ENCODE results near the gene MRTFB. TPM values are rescaled to one million over a fixed set of nuclear protein-coding genes. Genes with fewer than 3 reads are reported as not detected.
A peak's percentile ranks its signal among the peaks of the same experiment; 100 is the strongest.

The MRTFB gene
- total RNA-seq, 1 experiment from 2014 or later, result 12.7 TPM

- no peak for DNase-seq
- BruUV-seq (replicated peaks), result no TSS peak
- Histone ChIP-seq H3K27me3 (ENCODE audit: low read length) (no peaks in the 10 kb centered on the region), H3K9me2 (replicated peaks; ENCODE audit: low read length) (no peaks in the 10 kb centered on the region), H3K36me3 (ENCODE audit: low read depth, low read length) (no peaks in the 10 kb centered on the region), H3K9me3 (ENCODE audit: low read length) (no peaks in the 10 kb centered on the region), H3K4me3 (ENCODE audit: low read length) (no peak overlapping the region), H3K4me2 (ENCODE audit: low read length) (no peak overlapping the region), H3F3A (ENCODE audit: low read length, unreplicated experiment) (no peaks in the 10 kb centered on the region), H2AFZ (ENCODE audit: low read length) (no peak overlapping the region), H3K9ac (ENCODE audit: low read length) (no peak overlapping the region), H3K4me1 (ENCODE audit: insufficient read depth, low read length) (no peaks in the 10 kb centered on the region), H3K79me2 (ENCODE audit: low read length) (no peaks in the 10 kb centered on the region), H4K20me1 (ENCODE audit: low read length) (no peaks in the 10 kb centered on the region), H3K27ac (ENCODE audit: low read length) (no peak overlapping the region)
- TF ChIP-seq EZH2 (IDR thresholded peaks at IDR 0.05; ENCODE audit: low read length, unreplicated experiment) (no peak), EZH2phosphoT487 (IDR thresholded peaks at IDR 0.05; ENCODE audit: borderline replicate concordance, low read length) (no peak)
- TF ChIP-seq, protein P1, sequence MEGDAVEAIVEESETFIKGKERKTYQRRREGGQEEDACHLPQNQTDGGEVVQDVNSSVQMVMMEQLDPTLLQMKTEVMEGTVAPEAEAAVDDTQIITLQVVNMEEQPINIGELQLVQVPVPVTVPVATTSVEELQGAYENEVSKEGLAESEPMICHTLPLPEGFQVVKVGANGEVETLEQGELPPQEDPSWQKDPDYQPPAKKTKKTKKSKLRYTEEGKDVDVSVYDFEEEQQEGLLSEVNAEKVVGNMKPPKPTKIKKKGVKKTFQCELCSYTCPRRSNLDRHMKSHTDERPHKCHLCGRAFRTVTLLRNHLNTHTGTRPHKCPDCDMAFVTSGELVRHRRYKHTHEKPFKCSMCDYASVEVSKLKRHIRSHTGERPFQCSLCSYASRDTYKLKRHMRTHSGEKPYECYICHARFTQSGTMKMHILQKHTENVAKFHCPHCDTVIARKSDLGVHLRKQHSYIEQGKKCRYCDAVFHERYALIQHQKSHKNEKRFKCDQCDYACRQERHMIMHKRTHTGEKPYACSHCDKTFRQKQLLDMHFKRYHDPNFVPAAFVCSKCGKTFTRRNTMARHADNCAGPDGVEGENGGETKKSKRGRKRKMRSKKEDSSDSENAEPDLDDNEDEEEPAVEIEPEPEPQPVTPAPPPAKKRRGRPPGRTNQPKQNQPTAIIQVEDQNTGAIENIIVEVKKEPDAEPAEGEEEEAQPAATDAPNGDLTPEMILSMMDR (conservative IDR thresholded peaks at IDR 0.05; ENCODE audit: low read depth, low read length), result no peak
- intact Hi-C loops (cut with micrococcal nuclease), result no loop called here
- POLR2A ChIA-PET (ENCODE audit: unreplicated experiment), result no interaction called here
- ATAC-seq, result no peak
- CTCF ChIA-PET, result no interaction called here
Observed at GRCh38 chr16:14283786-14284185, 212.7 kb downstream of the MRTFB start.

GRCh38 chr16:14284371-14284770, 213.3 kb downstream of the MRTFB start:
- Histone ChIP-seq H3K4me3 (ENCODE audit: low read length) (peak overlapping the region; percentile 98; the same call in 1 of the 2 replicates), H3K9me2 (replicated peaks; ENCODE audit: low read length) (no peaks in the 10 kb centered on the region), H3K79me2 (ENCODE audit: low read length) (no peaks in the 10 kb centered on the region), H2AFZ (ENCODE audit: low read length) (no peak overlapping the region), H3K9me3 (ENCODE audit: low read length) (no peaks in the 10 kb centered on the region), H3K36me3 (ENCODE audit: low read depth, low read length) (no peaks in the 10 kb centered on the region), H3K4me1 (ENCODE audit: insufficient read depth, low read length) (no peaks in the 10 kb centered on the region), H3K9ac (ENCODE audit: low read length) (no peak overlapping the region), H3K4me2 (ENCODE audit: low read length) (peak overlapping the region; percentile 84), H3F3A (ENCODE audit: low read length, unreplicated experiment) (no peaks in the 10 kb centered on the region), H3K27me3 (ENCODE audit: low read length) (no peaks in the 10 kb centered on the region), H4K20me1 (ENCODE audit: low read length) (no peaks in the 10 kb centered on the region), H3K27ac (ENCODE audit: low read length) (no peak overlapping the region)
- ATAC-seq (no peak), DNase-seq (no peak)
- POLR2A ChIA-PET (ENCODE audit: unreplicated experiment), result no interaction called here
- TF ChIP-seq, protein P1 (conservative IDR thresholded peaks at IDR 0.05; ENCODE audit: low read depth, low read length), result no peak
- TF ChIP-seq EZH2phosphoT487 (IDR thresholded peaks at IDR 0.05; ENCODE audit: borderline replicate concordance, low read length), result no peak
- BruUV-seq (replicated peaks), result no TSS peak
- CTCF ChIA-PET, result no interaction called here
- intact Hi-C loops (cut with micrococcal nuclease), result no loop called here

- Histone ChIP-seq H3K27ac (ENCODE audit: low read length) (no peak overlapping the region), H3K4me1 (ENCODE audit: insufficient read depth, low read length) (no peaks in the 10 kb centered on the region), H3K4me2 (ENCODE audit: low read length) (peak overlapping the region; percentile 84), H4K20me1 (ENCODE audit: low read length) (no peaks in the 10 kb centered on the region), H3F3A (ENCODE audit: low read length, unreplicated experiment) (no peaks in the 10 kb centered on the region), H3K36me3 (ENCODE audit: low read depth, low read length) (no peaks in the 10 kb centered on the region), H3K79me2 (ENCODE audit: low read length) (no peaks in the 10 kb centered on the region), H3K4me3 (ENCODE audit: low read length) (peak overlapping the region; percentile 98), H3K27me3 (ENCODE audit: low read length) (no peaks in the 10 kb centered on the region), H3K9me3 (ENCODE audit: low read length) (no peaks in the 10 kb centered on the region), H3K9ac (ENCODE audit: low read length) (peak overlapping the region; percentile 63), H3K9me2 (replicated peaks; ENCODE audit: low read length) (no peaks in the 10 kb centered on the region), H2AFZ (ENCODE audit: low read length) (peak overlapping the region; percentile 99)
- TF ChIP-seq EZH2 (IDR thresholded peaks at IDR 0.05; ENCODE audit: low read length, unreplicated experiment) (no peak), EZH2phosphoT487 (IDR thresholded peaks at IDR 0.05; ENCODE audit: borderline replicate concordance, low read length) (no peak)
- TF ChIP-seq, protein P1 (conservative IDR thresholded peaks at IDR 0.05; ENCODE audit: low read depth, low read length), result peak; percentile 50
- DNase-seq, result peak; percentile 60
- POLR2A ChIA-PET (ENCODE audit: unreplicated experiment), result no interaction called here
- intact Hi-C loops (cut with micrococcal nuclease), result no loop called here
- CTCF ChIA-PET, result interaction anchor here (1.0 kb wide), 1 partner anchor 36 kb away, joined by 6 read pairs; no protein-coding TSS in a partner anchor
- peak; percentile 72 for ATAC-seq
- no TSS peak for BruUV-seq (replicated peaks)
Observed at GRCh38 chr16:14284930-14285512, 213.9 kb downstream of the MRTFB start.
